Natural killer cell treated with Interleukin-12 subunit alpha and Interleukin-12 subunit beta and Interleukin-15 and Interleukin-18, amount 100 ng/mL, for 72 hours (primary cell): ENCODE results near the gene FADS3. TPM values are rescaled to one million over a fixed set of nuclear protein-coding genes. Genes with fewer than 3 reads are reported as not detected.

ENCODE experiments used
- ATAC-seq, 2 donors: fragments of 150-1000 bp; cut with Tn5 transposase in 1 of 2; sonication (Bioruptor Pico), chemical (Tn5 transposase) in 1 of 2; 2 replicates each; pipeline ENCODE4 v1.10.0; 2021
- DNase-seq: peaks from one replicate; pipeline ENCODE4 v3.0.0; 2022; ENCODE audit warnings: low spot score
- H3K27ac Mint-ChIP-seq, 2 donors: 1 replicate in 1 of 2; 2 replicates in 1 of 2; pipeline ENCODE4 v1.8.0; 2022; ENCODE audit warnings: mixed read lengths in 2 of 2, mild to moderate bottlenecking in 1 of 2, moderate library complexity in 1 of 2
- H3K27me3 Mint-ChIP-seq, 2 donors: 1 replicate in 1 of 2; 2 replicates in 1 of 2; pipeline ENCODE4 v1.8.0; 2022; ENCODE audit warnings: mixed read lengths in 2 of 2
- H3K36me3 Mint-ChIP-seq: one replicate; pipeline ENCODE4 v1.8.0; 2022; ENCODE audit warnings: mixed read lengths
- H3K4me1 Mint-ChIP-seq, 2 donors: 1 replicate in 1 of 2; 2 replicates in 1 of 2; pipeline ENCODE4 v1.8.0; 2022; ENCODE audit warnings: low read depth in 2 of 2, mixed read lengths in 2 of 2, mild to moderate bottlenecking in 1 of 2
- H3K4me3 Mint-ChIP-seq: one replicate; pipeline ENCODE4 v1.8.0; 2022; ENCODE audit warnings: mixed read lengths
- H3K9me3 Mint-ChIP-seq: 2 replicates; pipeline ENCODE4 v1.8.0; 2022; ENCODE audit warnings: mixed read lengths
- total RNA-seq, 2 donors: library from RNA; stranded (reverse); gene quantifications; one replicate each; pipeline ENCODE4 v1.2.3, GENCODE V29; 2022

Gene FADS3, protein sequence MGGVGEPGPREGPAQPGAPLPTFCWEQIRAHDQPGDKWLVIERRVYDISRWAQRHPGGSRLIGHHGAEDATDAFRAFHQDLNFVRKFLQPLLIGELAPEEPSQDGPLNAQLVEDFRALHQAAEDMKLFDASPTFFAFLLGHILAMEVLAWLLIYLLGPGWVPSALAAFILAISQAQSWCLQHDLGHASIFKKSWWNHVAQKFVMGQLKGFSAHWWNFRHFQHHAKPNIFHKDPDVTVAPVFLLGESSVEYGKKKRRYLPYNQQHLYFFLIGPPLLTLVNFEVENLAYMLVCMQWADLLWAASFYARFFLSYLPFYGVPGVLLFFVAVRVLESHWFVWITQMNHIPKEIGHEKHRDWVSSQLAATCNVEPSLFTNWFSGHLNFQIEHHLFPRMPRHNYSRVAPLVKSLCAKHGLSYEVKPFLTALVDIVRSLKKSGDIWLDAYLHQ
- total RNA-seq: 10 to 100 TPM; 13.2 to 14.0 TPM

DNA sequence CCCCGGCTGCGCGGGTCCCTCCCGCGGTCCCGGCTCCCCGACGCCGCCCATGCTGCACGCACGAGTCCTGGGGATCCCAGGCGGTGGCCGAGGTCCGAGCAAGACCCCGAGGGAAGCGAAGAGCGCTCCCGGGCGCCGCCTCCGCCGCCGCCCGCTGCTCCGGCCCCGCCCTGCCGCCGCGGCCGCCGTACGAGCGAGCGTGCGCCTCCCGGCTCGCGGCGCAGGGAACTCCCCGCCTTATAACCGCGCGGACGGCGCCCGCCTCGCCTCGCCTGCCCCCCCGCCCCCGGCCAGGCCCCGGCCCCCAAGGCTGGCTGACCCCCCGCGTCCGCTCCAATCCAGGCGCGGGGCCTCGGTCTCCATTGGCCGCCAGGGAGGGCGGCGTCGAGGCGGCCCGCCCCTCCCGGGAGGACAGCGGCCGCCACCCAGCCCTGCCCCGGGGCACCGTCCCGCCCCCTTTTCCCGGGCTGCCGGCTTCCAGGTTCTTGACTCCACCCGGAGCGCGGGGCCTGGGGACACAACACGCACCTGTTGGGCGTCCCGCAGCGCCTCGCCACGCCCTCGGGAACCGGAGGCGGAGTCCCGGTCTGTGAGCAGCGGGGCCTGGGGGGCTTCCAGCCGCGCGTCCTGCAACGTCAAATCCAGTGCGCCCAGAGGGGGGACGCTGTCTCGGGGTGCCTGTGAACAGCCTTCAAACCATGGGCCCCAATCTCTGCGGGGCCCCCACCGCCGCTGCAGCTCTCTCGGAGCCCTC, at the start of gene FADS3:
FADS3 (minus strand) TSS at position 215 of the 754 bp plus-strand sequence; CDS start at position 51, 164 bp downstream.
- peak within 1 kb of the TSS in 1 of 2 donors; percentile 53 for H3K27ac Mint-ChIP-seq
- H3K27me3 Mint-ChIP-seq: no peaks in the 10 kb centered on the region

DNA sequence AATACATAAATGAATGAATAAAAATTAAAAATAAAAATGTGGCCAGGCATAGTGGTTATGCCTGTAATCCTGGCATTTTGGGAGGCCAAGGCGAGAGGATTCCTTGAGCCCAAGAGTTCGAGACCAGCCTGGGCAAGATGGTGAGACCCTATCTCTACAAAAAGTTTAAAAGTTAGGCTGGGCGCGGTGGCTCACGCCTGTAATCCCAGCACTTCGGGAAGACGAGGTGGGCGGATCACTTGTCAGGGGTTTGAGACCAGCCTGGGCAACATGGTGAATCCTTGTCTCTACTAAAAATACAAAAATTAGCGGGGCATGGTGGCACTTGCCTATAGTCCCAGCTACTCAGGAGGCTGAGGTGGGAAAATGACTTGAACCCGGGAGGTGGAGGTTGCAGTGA, 49.1 kb upstream of the FADS3 start:
- DNase-seq (no peak), ATAC-seq (no peak)
- Mint-ChIP-seq H3K4me3 (no peak overlapping the region), H3K36me3 (peaks cover 6% of the 10 kb centered on the region), H3K9me3 (peaks cover 4% of the 10 kb centered on the region), H3K4me1 (no peaks in the 10 kb centered on the region), H3K27me3 (peaks cover 25 to 36% of the 10 kb centered on the region in 2 donors), H3K27ac (no peak overlapping the region)

More for the DNA sequence above, at the start of gene FADS3:
- Mint-ChIP-seq H3K4me3 (peak within 1 kb of the TSS; percentile 65), H3K4me1 (peaks cover 0 to 5% of the 10 kb centered on the region in 2 donors), H3K36me3 (no peaks in the 10 kb centered on the region), H3K9me3 (no peaks in the 10 kb centered on the region)
- ATAC-seq (peak; percentile 91 to 96), DNase-seq (peak; percentile 88)

DNA sequence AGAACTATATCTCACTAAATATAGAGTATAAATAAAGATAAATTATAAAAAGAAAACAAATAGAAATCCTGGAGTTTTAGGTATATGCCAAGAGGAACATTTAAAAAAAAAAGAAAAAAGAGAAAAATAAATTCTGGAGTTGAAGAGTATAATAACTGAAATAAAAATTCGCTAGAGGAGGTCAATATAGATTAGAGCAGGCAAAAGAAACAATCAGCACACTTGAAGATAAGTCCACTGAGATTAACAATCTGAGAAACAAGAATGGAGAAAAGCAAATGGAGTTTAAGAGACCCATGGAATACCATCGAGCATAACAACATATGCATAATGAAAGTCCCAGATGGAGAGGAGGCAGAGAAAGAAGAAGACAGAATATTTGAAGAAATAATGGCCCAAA, 44.5 kb upstream of the FADS3 start:
- DNase-seq (no peak), ATAC-seq (no peak)
- no peak overlapping the region for H3K4me3 Mint-ChIP-seq
- no peaks in the 10 kb centered on the region for H3K4me1 Mint-ChIP-seq
- peaks cover 4% of the 10 kb centered on the region for H3K9me3 Mint-ChIP-seq
- no peak overlapping the region for H3K27ac Mint-ChIP-seq
- H3K27me3 Mint-ChIP-seq: peaks cover 35 to 48% of the 10 kb centered on the region in 2 donors
- peaks cover 6% of the 10 kb centered on the region for H3K36me3 Mint-ChIP-seq

DNA sequence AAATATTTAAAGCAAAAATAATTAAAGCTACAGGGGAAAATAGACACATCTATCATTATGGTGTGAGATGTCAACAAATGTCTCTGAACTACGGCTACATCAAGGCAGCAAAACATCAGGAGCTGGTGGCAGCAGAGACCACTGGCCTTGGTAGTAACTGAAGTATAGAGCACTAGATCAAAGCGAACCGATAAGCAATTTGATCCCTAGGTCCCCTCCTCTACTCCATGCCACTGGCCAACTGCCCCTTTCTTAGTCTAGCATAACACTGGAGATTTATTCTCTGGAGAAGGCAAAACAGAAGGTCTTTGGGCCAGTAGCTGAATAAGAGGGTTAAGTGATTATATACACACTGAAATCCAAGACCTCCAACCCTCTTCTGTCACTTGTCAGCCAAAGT, 39.6 kb upstream of the FADS3 start:
- DNase-seq (peak; percentile 34), ATAC-seq (no peak)
- H3K36me3 Mint-ChIP-seq: peaks cover 3% of the 10 kb centered on the region
- no peaks in the 10 kb centered on the region for H3K4me1 Mint-ChIP-seq
- no peak overlapping the region for H3K4me3 Mint-ChIP-seq
- H3K9me3 Mint-ChIP-seq: peaks cover 1% of the 10 kb centered on the region
- peaks cover 23% of the 10 kb centered on the region in 2 donors for H3K27me3 Mint-ChIP-seq
- H3K27ac Mint-ChIP-seq: no peak overlapping the region

DNA sequence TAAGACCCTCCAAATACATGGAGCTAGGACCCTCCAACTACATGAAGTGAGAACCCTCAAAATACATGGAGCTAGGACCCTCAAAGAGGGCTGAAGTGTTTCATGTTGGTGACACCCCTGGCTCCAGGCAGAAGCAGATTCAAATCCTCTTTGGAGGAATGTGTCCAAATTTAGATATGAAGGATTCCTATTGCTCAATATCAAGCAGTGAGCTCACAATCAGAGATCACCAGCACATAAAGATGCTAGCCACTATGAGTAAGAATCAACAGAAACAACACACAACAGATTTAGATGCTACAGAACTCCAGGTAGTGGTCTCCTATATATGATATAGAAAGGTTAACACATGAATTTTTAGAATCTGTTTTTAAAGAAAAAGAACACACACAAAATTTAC, 37.3 kb upstream of the FADS3 start:
- no peaks in the 10 kb centered on the region for H3K36me3 Mint-ChIP-seq
- peaks cover 12 to 17% of the 10 kb centered on the region in 2 donors for H3K27me3 Mint-ChIP-seq

DNA sequence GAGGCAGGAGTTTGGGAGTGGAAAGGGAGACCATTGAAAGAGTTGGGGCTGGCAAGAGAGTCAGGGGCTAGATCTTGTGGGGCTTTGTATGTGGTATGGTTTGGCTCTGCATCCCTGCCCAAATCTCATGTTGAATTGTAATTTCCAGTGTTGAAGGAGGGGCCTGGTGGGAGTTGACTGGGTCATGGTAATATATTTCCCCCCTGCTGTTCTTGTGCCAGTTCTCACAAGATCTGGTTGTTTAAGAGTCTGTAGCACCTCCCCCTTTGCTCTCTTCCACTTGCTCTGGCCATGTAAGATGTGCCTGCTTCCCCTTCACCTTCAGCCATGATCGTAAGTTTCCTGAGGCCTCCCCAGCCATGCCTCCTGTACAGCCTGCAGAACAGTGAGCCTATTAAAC, 36.2 kb upstream of the FADS3 start:
- no peaks in the 10 kb centered on the region for H3K9me3 Mint-ChIP-seq

More for the DNA sequence above, 37.3 kb upstream of the FADS3 start:
- H3K27ac Mint-ChIP-seq: no peak overlapping the region
- DNase-seq (peak; percentile 16), ATAC-seq (no peak)
- no peak overlapping the region for H3K4me3 Mint-ChIP-seq
- no peaks in the 10 kb centered on the region for H3K9me3 Mint-ChIP-seq
- H3K4me1 Mint-ChIP-seq: no peaks in the 10 kb centered on the region

DNA sequence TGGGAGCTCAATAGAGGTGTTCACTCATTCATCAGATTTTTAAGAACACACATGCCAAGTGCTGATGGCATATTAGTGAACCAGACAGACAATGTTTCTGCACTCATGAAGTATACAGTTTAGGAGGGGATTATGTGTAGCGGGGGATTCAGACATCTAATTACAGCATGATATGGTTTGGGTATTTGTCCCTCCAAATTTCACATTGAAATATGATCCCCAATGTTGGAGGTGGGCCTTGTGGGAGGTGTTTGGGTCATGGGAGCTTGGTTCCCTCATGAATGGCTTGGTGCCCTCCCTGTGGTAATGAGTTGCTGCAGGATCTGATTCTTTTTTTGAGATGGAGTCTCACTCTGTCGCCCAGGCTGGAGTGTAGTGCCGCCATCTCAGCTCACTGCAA, 34.9 kb upstream of the FADS3 start:
- DNase-seq (peak; percentile 16), ATAC-seq (no peak)
- H3K4me1 Mint-ChIP-seq: no peaks in the 10 kb centered on the region
- no peaks in the 10 kb centered on the region for H3K9me3 Mint-ChIP-seq
- H3K4me3 Mint-ChIP-seq: no peak overlapping the region
- no peak overlapping the region for H3K27ac Mint-ChIP-seq
- peaks cover 6 to 7% of the 10 kb centered on the region in 2 donors for H3K27me3 Mint-ChIP-seq
- H3K36me3 Mint-ChIP-seq: no peaks in the 10 kb centered on the region

More for the DNA sequence above, 36.2 kb upstream of the FADS3 start:
- peaks cover 5 to 8% of the 10 kb centered on the region in 2 donors for H3K27me3 Mint-ChIP-seq
- DNase-seq: no peak
- no peaks in the 10 kb centered on the region for H3K36me3 Mint-ChIP-seq
- no peak for ATAC-seq
- no peak overlapping the region for H3K27ac Mint-ChIP-seq
- H3K4me1 Mint-ChIP-seq: no peaks in the 10 kb centered on the region
- no peak overlapping the region for H3K4me3 Mint-ChIP-seq

DNA sequence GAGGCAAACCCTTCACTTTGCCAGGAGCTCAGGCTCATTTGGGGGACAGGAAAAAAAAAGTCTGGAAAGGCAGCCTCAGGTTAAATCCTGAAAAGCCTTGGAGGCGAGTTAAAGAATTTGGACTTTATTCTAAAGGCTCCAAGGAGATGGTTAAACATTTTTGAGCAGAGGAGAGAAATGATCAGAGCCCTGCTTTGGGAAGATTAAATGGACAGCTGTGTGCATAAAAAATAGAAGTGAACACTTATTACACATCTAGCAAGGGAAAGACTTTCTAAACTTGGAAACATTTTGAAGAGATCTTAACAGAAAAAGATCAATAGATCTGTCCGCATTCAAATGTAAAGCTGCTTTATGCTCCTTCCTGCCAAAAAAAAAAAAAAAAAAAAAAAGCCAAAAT, 34.4 kb upstream of the FADS3 start:
- Mint-ChIP-seq H3K27ac (no peak overlapping the region), H3K9me3 (no peaks in the 10 kb centered on the region), H3K4me1 (no peaks in the 10 kb centered on the region), H3K27me3 (peaks cover 6 to 7% of the 10 kb centered on the region in 2 donors), H3K4me3 (no peak overlapping the region), H3K36me3 (no peaks in the 10 kb centered on the region)
- ATAC-seq (no peak), DNase-seq (peak; percentile 22)

DNA sequence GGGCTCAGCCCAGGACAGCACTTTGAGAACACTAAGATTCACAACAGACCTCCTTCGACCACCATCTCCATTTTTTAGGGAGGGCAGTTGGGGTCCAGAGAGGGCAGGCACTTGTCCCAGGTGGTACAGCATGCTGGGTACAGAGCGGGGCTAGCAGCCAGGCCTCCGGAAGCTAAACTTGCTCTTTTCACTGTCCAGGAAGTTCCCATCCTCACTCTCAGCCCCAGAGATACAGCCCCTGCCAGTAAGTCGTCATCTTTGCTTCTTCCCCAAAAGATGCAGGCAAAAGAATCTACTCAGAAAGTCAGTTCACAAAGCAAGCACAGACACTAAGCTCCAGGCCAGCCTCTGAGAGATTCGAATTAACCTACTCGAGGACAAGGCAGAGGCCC, 32.7 kb upstream of the FADS3 start:
- Mint-ChIP-seq H3K27me3 (peaks cover 14% of the 10 kb centered on the region in 2 donors), H3K36me3 (no peaks in the 10 kb centered on the region), H3K9me3 (no peaks in the 10 kb centered on the region), H3K4me3 (no peak overlapping the region), H3K27ac (no peak overlapping the region), H3K4me1 (no peaks in the 10 kb centered on the region)
- DNase-seq (no peak), ATAC-seq (no peak)

DNA sequence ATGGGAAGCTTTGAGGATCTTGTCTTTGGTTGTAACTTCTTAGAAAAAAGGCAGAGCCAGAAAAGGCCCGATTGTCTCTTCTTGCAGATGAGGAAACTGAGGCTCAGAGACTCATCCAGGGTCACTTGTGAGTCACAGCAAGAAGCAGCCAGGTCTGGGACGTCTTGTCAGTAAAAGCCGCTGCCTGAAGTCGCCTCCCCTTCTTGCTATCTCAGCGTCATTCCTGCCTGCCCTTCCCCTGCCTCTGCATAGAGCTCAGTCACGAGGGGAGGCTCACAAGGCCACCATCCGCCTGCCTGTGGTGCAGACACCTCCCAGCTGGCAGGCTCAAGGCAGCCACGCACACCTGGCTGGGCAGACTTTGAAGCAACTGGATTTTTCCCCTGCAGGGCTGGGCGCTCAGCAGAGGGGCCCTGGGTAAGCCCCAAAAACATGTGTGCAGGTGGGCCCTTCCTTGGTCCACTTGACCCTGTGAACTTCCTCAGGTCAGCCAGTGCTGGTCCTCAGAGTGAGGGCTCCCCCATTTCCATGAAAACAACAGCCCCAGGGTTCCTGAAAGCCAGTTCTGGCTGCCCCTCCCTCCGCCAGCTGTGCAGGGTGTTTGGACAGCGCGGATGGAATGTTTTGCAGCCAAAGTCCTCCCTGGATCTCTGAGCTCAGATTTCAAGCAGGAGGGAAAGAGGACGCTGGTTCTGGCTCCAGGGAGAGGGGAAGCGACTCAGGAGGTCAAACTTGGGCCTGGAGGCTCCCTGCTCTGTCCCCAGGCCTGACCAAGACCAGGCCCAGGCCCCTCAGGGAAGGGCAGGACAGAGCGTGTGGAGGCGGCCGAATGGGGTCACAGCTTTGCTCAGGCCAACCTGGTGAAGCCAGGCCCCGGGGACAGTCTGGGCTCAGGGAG, 32.1 kb upstream of the FADS3 start:
- no peak overlapping the region for H3K27ac Mint-ChIP-seq
- DNase-seq (peak; percentile 55), ATAC-seq (no peak)
- H3K36me3 Mint-ChIP-seq: no peaks in the 10 kb centered on the region
- H3K4me3 Mint-ChIP-seq: no peak overlapping the region
- H3K4me1 Mint-ChIP-seq: peaks cover 0 to under 1% of the 10 kb centered on the region in 2 donors
- H3K27me3 Mint-ChIP-seq: peaks cover 20% of the 10 kb centered on the region in 2 donors
- H3K9me3 Mint-ChIP-seq: no peaks in the 10 kb centered on the region

DNA sequence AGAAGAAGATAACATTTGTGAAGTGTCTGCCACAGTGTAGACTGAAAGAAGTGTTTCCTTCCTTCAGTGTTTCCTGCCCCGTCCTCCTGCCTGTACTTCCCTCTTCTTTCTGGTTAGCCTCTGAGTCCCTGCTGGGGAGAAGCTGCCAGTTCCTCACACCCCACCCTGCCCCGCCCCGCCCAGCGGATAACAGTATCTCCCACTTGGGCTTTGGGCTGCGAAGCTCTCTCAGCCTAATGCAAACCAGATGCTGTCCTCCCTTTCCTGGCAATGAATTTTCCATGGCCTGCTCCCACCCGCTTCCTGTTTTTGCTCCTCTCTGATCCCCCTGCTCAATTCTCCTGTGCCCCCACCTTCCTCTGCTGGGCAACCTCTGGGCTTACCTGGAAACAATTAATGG, 31.2 kb upstream of the FADS3 start:
- peak; percentile 1 for DNase-seq
- H3K27me3 Mint-ChIP-seq: peaks cover 29% of the 10 kb centered on the region in 2 donors

DNA sequence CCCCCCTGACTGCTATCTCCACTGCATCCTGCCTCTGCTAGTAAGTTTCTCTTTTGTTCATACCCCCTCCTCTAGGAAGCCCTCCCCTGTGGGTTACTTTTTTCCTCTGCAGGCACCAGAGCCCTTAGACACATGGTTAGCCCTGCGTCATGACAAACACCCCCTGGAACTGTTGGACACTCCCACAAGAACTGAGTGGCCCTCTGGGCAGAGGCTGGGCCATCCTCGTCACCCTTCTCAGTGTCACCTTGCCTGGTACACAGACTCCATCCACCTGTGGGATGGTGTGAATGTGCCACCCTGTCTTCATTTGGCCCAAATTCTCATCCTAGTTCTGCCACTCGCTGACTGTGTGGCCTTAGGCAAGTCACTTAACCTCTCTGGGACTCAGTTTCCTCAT, 30.1 kb upstream of the FADS3 start:
- DNase-seq (peak; percentile 26), ATAC-seq (no peak)
- H3K36me3 Mint-ChIP-seq: no peaks in the 10 kb centered on the region
- peaks cover 29 to 31% of the 10 kb centered on the region in 2 donors for H3K27me3 Mint-ChIP-seq
- H3K27ac Mint-ChIP-seq: no peak overlapping the region
- H3K9me3 Mint-ChIP-seq: no peaks in the 10 kb centered on the region
- H3K4me3 Mint-ChIP-seq: no peak overlapping the region
- peaks cover 0 to 10% of the 10 kb centered on the region in 2 donors for H3K4me1 Mint-ChIP-seq

More for the DNA sequence above, 31.2 kb upstream of the FADS3 start:
- no peaks in the 10 kb centered on the region for H3K36me3 Mint-ChIP-seq
- H3K27ac Mint-ChIP-seq: no peak overlapping the region
- no peak for ATAC-seq
- no peak overlapping the region for H3K4me3 Mint-ChIP-seq
- H3K4me1 Mint-ChIP-seq: peaks cover 0 to 10% of the 10 kb centered on the region in 2 donors
- H3K9me3 Mint-ChIP-seq: no peaks in the 10 kb centered on the region
